Astrocyte of the spinal cord (primary cell): ENCODE measurements around the gene SLC35F1.

Experiments
- DNase-seq: peaks from one replicate; pipeline ENCODE4 v3.0.0; 2011; ENCODE audit warnings: low read depth, low spot score
- H3K4me3 ChIP-seq: 2 replicates; pipeline ENCODE4 v1.5.1; 2011; ENCODE audit warnings: low read depth, mild to moderate bottlenecking, low read length, moderate library complexity
- CTCF ChIP-seq: IDR thresholded peaks from 2 replicates; pipeline ENCODE4 v1.5.1; 2012; ENCODE audit warnings: low read depth, mild to moderate bottlenecking, low read length, inconsistent platforms
- in situ Hi-C: cut with HindIII; loops from 2 replicates; pipeline ENCODE4 v1.10.0; 2017; ENCODE audit warnings: low sequenced_read_pairs

SLC35F1 gene

DNA sequence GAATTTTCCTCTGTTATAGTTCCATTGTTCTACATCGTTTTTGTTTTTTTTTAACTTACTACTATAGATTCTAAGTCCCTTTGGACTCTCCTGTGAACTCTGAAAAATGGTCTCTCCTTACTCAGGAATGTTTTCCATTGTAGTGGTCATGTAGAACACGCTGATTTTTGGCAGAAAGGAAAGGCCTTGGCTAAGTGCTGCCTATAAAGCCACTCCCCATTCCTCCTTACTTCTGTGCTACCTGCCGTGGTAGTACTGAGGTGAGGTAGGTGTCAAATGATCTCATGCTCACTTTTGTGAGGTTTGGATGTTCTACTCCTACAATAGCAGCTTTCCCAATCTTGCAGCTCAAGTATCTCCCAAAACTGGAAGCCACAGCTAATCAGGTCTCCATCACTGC, 270.7 kb downstream of the SLC35F1 start:
- in situ Hi-C loops, result no loop called here
- H3K4me3 ChIP-seq, result no peak overlapping the region
- no peak for TF ChIP-seq CTCF
- no peak for DNase-seq

- in situ Hi-C loops, result no loop called here
- DNase-seq, result no peak
- H3K4me3 ChIP-seq, result no peak overlapping the region
- no peak for TF ChIP-seq CTCF
These were observed 272.0 kb downstream of the SLC35F1 start for GRCh38 chr6:118179048-118179447.

GRCh38 chr6:118186672-118187567, 279.9 kb downstream of the SLC35F1 start:
- in situ Hi-C loops, result no loop called here
- no peak for DNase-seq
- TF ChIP-seq CTCF, result no peak

GRCh38 chr6:118187568-118188164, 280.6 kb downstream of the SLC35F1 start:
- in situ Hi-C loops, result no loop called here
- H3K4me3 ChIP-seq, result no peak overlapping the region
- no peak for TF ChIP-seq CTCF
- DNase-seq, result no peak

More at GRCh38 chr6:118186672-118187567, 279.9 kb downstream of the SLC35F1 start:
- no peak overlapping the region for H3K4me3 ChIP-seq

DNA sequence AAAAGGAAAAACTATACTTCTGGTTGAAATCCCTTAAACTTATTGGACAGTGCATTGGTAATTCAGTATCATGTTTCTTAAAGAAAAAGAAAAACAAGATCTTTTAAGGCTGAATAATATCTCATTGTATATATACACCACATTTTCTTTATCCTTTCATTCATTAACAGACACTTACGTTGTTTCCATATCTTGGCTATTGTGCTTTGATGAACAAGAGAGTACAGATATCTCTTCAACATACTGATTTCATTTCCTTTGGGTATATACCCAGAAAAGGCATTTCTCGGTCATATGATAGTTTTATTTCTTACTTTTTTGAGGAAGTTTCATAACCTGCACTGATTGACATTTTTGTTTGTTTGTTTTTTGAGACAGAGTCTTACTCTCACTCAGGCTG, 281.5 kb downstream of the SLC35F1 start:
- no peak overlapping the region for H3K4me3 ChIP-seq
- TF ChIP-seq CTCF, result no peak
- no peak for DNase-seq
- in situ Hi-C loops, result no loop called here

DNA sequence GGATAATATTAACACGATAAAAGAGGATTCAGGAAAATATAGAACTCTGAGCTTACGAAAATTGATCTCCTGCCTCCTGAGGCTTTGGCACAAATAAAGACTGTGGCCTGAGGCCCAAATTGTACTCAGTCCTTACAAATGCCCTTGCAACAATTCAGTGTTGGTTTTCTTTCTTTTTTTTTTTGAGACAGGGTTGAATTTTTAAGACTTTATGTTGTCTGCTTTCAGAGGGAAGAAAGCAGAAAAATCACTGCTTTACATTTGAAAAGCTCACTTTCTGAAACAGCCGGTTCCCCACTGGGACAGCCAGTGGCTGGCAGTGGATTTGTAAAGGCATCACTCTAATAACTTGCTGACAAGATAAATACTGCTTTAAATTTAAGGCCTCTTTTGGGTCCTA, 290.5 kb downstream of the SLC35F1 start:
- no peak for TF ChIP-seq CTCF
- in situ Hi-C loops, result no loop called here
- DNase-seq, result no peak
- no peak overlapping the region for H3K4me3 ChIP-seq
